HL-60/S4 treated with phorbol 12-myristate 13-acetate at 8.2 ng/mL for 4 days and 3 days (cell line): ENCODE data around the gene FUCA1.

Source experiments
- in situ Hi-C: fragments of 300-500 bp; cut with MboI; formaldehyde crosslinking; loops from 2 replicates; pipeline ENCODE4 v1.15.0; 2022; ENCODE audit warnings: low sequenced_read_pairs

FUCA1 gene

GRCh38 chr1:23804183-23804835, 63.8 kb downstream of the FUCA1 start:
- in situ Hi-C loops, result loop anchor here (10.0 kb wide), 1 partner anchor 110 kb away; the partner anchor contains the start of gene CNR2

- in situ Hi-C loops, result loop anchor here (10.0 kb wide), 1 partner anchor 111 kb away; the partner anchor contains the start of gene CNR2
Measured at GRCh38 chr1:23803674-23804073, 64.4 kb downstream of the FUCA1 start.

GRCh38 chr1:23802809-23803342, 65.2 kb downstream of the FUCA1 start:
- in situ Hi-C loops, result loop anchor here (10.0 kb wide), 1 partner anchor 112 kb away; the partner anchor contains the start of gene CNR2

- in situ Hi-C loops, result loop anchor here (10.0 kb wide), 1 partner anchor 113 kb away; the partner anchor contains the start of gene CNR2
Measured at GRCh38 chr1:23801876-23802275, 66.2 kb downstream of the FUCA1 start.

- in situ Hi-C loops, result loop anchor here (10.0 kb wide), 1 partner anchor 113 kb away; the partner anchor contains the start of gene CNR2
Measured at GRCh38 chr1:23801338-23801748, 66.7 kb downstream of the FUCA1 start.

GRCh38 chr1:23800400-23801337, 67.4 kb downstream of the FUCA1 start, which contains the start of gene GALE:
TSS of gene GALE (minus strand) at chr1:23800754. CDS start at chr1:23799007, 1,747 bp downstream.
- in situ Hi-C loops, result loop anchor here (10.0 kb wide), 1 partner anchor 114 kb away; the partner anchor contains the start of gene CNR2

GRCh38 chr1:23799570-23800399, 68.3 kb downstream of the FUCA1 start:
- in situ Hi-C loops, result loop anchor here (10.0 kb wide), 1 partner anchor 115 kb away; the partner anchor contains the start of gene CNR2

GRCh38 chr1:23799255-23799569, 68.9 kb downstream of the FUCA1 start:
- in situ Hi-C loops, result no loop called here

- in situ Hi-C loops, result no loop called here
Measured at GRCh38 chr1:23798662-23799142, 69.4 kb downstream of the FUCA1 start.

GRCh38 chr1:23797478-23798448, 70.3 kb downstream of the FUCA1 start:
- in situ Hi-C loops, result no loop called here

GRCh38 chr1:23796466-23797271, 71.4 kb downstream of the FUCA1 start:
- in situ Hi-C loops, result no loop called here

GRCh38 chr1:23795676-23796465, 72.2 kb downstream of the FUCA1 start:
- in situ Hi-C loops, result no loop called here
